DMS153 treated with DMSO at 0.1 percent for 48 hours (cell line): ENCODE data around the gene CCDC74A.
"Not testable (repeated sequence)": the region's sequence is repeated elsewhere in the genome, so short reads cannot be mapped to it uniquely, and the experiment has no call there.

Experiments
- DNase-seq: peaks from one replicate; lab custom pipeline; 2025; ENCODE audit not compliant: unreplicated experiment; lab: John Stamatoyannopoulos, UW

The CCDC74A gene

DNA sequence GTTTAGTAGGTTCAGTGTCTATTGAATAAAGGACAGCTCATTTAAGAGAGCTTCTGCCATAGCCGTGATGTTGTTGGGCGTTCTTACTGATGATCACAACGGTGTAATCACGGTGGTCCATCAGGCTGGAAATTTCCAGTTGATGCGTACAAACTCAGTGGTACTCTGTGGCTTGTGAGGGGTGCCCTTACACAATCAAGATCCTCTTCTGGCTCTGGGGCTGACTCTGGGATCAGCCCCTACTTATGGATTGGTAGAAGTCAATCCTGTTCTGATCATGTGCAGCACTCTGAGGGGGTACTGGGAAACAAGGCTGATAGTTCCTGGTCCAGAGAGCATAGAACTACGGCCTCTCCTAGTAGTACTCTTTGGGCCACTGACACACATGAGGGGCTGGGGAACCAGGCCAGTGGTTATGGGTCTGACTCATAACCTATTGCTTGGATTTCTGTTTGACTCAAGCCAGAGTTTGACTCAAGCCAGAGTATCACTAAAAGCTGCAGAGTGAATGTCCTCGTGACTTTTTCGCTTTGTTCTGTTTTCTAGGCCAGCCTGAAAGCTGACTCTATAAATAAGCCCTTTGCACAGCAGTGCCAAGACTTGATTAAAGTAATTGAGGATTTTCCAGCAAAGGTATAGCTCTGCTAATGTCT, 29.2 kb upstream of the CCDC74A start:
- DNase-seq: not testable (repeated sequence)

DNA sequence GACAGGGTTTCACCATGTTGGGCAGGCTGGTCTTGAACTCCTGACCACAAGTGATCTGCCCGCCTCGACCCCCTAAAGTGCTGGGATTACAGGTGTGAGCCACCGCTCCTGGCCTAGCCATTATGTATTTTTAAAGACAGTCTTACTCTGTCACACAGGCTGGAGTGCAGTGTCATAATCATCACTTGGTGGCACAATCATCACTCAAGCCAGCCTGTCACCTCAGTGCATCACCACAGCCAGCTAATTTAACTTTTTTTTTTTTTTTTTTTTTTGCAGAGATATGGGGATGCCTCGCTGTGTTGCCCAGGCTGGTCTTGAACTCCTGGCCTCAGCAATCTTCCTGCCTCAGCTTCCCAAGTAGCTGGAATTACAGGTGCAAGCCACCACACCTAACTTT, 24.1 kb upstream of the CCDC74A start:
- DNase-seq: not testable (repeated sequence)

DNA sequence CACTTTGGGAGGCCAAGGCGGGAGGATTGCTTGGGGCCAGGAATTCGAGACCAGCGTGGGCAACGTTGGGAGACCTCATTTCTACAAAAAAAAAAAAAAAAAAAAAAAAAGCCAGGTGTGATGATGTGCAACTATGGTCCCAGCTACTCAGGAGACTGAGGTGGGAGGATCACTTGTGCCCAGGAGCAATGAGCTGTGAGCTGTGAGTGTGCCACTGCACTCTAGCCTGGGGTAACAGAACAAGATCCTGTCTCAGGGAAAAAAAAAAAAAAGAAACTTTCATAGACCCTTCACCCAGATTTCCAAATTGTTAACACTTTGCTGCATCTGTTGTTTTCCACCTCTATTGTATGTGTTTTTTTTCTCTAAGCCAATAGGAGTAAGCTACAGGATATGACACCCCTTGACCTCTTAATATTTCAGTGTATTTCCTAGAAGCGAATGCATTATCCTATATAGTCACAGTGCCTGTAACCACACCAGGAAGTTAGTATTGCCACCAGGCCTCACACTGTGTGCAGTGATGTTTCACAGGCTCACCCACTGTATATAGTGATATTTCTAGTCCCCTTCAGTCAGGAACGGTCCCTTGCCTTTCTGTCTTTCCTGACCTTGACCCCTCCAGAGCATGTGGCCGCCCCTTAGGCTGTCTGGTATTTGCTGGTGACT, 23.5 kb upstream of the CCDC74A start:
- DNase-seq: not testable (repeated sequence)

DNA sequence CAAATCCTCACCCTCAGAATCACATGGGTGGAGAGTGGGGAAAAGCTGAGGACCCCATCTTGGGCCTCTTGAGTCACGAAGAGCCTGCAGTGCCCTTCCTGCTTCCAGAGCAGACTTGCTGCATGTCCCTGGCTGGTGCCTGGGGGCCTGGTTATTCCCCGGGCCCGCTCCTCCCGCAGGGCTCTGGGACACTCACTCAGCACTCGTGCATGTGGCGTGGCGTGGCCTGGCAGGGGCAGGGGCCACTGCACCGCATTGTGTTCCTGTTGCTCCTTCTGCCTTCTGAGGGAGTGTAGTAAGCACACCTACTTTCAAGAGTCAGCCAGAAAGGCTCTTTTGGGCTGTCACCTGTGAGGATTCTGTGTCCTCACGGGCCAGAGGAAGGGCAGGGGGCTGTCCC, 18.1 kb upstream of the CCDC74A start:
- DNase-seq: no peak

DNA sequence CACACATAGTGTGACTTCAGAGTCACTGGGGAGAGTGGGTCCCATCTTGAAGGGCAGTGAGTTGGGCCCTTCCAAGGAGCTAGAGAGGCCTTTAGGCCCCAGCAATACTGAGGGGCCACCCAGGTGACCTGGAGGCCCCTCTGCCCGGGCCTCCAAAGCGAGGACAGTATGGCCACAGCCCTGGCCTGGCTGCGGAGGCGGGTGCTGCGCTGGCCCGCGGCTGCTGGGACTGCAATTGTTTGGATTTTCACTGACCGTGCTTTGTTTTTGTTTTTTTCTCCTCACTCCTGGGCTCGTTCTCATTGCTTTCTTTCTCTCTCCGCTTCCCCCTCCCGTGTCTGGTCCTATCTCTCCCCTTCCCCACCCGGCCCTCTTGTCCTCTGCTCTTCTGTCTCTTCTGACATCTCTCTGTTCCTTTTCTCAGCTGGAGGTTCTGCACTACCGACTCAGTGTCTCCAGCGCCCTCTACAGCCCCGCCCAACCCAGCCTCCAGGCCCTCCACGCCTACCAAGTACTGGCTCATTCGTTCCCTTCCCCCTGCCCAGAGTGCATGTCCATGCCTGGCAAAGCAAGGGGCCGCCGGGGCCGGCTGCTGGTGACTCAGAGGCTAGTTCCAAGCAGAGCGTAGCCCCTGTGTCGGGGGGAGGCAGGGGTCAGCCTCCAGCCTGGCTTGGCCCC, 16.3 kb upstream of the CCDC74A start:
- not testable (repeated sequence) for DNase-seq

DNA sequence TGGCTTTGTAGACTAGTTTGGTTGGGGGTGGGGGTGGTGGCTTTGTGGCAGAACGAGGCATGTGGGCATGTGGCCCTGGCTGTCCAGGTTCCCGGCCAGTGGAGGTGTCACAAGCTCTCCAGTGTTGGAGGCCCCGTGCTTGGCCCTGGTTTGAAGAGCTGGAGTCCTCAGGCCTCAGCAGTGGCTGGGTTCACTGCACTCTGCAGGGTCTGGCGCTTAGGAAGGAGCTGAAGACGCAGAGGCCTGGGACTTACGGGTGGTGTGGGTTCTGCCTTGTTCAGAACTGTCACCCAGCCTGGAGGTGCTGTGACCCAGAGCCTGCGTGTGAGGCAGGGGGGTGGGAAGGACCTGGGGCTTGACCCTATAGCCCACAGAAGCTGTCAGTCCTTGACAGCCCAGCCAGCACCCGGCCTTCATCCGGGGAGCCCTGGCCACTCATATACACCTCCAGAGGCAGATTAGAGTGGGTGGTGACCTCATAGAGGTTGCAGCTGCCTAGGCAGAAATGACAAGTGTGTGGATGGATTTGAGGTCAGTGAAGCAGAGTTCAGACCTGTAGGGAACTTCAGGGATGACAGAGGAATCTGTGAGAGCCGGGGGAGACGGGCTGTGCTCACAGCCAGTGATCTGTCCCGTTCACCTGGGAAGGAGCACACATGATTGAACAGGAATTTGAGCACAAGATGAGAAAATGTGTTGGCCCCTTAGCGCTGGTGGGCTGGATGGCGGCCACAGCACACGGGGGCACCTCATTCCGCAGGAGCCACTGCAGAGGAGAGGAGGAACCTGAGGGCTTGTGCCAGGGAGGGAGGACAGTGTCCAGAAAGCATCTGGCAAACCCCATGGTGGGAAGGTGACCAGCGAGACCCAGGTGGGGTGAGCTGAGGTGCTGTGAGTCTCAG, 15.5 kb upstream of the CCDC74A start:
- not testable (repeated sequence) for DNase-seq

DNA sequence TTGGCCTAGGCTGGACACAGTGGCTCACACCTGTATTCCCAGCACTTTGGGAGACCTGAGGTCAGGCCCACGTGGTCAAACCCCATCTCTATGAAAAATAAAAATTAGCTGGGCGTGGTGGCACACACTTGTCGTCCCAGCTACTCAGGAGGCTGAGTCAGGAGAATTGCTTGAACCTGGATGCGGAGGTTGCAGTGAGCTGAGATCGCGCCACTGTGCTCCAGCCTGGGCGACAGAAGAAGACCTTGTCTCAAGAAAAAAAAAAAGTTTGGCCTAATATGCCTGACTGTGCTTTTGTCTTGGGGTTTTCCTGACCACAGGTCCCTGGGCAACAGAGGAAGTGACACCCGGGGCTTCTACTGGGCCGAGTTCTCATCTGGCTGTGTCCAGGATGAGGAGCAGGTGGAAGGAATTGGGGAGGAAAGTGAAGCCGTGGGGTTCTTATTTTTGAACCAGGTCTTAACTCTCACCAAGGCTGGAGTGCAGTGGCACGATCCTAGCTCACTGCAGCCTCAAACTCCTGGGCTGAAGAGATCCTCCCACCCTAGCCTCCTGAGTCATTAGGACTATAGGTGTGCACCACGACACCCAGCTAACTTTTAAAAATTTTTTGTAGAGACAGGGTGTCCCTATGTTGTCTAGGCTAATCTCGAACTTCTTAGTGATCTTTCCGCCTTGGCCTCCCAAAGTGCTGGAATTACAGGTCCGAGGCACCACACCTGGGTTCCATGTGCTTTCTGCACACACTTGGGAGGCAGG, 13.1 kb upstream of the CCDC74A start:
- not testable (repeated sequence) for DNase-seq

DNA sequence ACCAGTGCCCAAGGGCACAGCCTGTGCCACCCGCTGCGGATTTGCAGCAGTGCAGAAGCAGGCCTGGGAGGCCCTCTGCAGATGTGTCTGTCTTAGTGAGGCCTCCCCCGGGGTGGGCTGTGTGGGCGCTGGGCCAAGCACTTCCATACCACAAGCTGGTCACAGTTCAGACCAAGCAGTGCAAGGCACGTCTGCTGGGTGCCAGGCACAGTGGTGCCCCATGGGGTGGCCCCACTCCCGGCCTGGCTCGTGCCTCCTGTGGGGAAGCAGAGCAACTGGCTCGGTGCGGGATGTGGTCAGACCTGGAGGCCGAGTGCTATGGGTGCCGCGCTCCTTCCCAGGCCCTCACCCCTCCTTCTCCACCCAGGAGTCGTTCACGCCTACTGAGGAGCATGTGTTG, 12.5 kb upstream of the CCDC74A start:
- DNase-seq: not testable (repeated sequence)

DNA sequence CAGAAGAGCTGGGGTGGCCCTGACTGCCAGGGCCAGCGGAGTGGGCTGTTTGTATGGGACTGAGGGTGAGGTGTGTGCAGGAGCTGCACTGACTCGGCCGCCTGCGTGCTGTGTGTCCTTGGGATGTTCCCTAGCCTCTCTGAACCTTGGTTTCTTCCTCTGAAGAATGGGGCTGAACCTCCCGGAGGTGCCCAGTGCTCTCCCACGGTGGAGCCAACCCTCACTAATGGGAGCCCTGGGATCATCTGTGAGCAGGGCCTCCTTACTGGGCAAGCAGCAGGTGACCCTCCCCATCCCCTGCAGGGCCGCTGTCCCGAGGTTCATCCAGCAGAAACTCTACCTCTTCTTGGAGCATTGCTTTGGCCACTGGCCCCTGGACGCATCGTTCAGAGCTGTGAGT, 11.7 kb upstream of the CCDC74A start:
- DNase-seq: no peak

DNA sequence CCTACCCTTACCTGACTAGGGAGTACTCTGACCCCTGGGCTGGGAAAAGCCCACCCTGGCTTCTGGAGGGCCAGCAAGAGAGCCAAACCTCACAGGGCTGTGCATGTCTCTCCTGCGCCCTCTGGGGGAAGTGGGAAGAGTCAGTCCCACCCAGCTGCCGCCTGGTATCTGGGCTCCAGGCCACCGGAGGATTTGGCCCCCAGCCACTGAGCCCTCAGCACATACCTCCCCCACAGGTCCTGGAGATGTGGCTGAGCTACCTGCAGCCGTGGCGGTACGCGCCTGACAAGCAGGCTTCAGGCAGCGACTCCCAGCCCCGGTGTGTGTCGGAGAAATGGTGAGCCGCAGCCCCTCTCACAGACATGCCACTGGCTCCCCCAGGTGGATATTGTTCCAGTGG, 11.1 kb upstream of the CCDC74A start:
- not testable (repeated sequence) for DNase-seq

DNA sequence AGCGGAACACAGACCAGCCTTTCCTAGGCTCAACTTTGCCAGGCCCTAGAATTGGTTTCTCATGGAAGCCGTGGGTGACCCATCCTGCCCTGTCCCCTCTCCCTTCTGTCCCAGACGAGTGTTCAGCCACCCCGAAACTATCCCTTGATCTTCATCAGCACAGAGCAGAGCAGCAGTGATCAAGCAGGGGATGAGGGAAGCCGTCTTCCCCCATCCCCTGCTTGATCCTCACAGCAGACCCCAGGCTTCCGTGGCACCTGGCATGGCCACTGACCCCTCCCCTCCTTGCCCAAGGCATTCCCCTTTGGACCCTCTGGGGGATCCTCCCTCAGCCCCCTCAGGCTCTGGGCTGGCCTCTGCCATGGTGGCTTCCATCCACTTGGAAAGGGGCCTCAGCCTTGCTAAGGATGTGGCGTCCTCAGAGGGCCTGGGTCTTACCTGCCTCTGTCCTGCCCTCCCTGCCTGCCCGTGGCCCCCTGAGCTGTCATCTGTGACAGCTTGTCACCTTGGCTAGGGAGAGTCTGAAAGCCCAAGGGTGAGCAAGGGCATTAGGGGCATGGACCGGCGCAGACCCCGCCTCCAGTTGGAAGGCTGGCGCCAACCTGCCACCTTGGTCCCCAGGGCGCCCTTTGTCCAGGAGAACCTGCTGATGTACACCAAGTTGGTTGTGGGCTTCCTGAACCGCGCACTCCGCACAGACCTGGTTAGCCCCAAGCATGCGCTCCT, 10.4 kb upstream of the CCDC74A start:
- DNase-seq: no peak

DNA sequence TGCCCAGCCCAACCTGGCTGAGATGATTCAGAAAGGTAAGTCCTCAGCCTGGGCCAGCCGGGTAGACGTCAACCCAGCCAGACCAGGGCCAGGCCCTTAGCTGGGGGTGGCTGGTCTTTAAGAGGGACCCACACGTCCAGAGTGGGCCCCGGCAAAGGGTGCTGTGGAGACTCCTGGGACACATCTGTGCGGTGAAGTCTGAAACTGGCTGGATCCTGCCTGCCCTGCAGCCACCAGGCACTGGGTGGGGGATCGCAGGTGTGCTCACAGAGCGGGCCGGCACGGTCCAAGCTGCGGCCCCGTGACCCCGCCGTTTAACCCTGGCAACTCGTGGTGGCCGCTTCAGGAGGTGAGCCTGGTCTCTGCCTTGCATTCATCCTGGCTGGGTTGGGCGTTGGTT, 9.8 kb upstream of the CCDC74A start:
- DNase-seq: not testable (repeated sequence)

DNA sequence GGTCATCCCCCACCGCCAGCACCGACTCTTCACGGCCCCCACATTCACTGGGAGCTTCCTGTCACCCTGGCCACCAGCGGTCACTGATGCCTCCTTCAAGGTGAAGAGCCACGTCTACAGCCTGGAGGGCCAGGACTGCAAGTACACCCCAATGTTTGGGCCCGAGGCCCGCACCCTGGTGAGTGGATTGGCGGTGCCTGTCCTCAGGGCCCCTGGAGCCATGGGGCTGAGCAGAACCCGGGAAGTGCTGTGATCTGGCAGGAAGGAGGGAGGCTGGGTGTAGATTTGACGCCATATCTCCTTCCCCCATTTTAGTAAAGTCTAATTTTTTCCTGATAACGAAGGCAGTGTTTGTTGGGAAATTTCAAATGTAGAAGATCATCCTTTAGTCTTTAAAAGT, 9.2 kb upstream of the CCDC74A start:
- not testable (repeated sequence) for DNase-seq

DNA sequence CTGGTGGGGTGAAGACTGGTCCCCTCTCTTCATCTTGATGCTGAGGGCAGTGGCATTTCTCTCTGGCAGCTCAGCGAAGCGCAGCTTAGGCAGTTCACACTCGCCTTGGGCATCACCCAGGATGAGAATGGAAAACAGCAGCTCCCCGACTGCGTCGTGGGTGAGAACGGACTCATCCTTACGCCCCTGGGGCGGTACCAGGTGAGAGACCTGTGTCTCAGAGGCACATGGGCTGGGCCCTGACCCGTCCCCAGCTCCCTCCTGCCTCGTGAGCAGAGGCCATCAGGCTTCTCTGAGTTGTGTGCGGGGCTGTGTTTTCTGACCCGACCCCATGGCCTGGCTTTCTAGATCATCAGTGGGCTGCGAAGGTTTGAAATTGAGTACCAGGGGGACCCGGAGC, 8.2 kb upstream of the CCDC74A start:
- DNase-seq: no peak

DNA sequence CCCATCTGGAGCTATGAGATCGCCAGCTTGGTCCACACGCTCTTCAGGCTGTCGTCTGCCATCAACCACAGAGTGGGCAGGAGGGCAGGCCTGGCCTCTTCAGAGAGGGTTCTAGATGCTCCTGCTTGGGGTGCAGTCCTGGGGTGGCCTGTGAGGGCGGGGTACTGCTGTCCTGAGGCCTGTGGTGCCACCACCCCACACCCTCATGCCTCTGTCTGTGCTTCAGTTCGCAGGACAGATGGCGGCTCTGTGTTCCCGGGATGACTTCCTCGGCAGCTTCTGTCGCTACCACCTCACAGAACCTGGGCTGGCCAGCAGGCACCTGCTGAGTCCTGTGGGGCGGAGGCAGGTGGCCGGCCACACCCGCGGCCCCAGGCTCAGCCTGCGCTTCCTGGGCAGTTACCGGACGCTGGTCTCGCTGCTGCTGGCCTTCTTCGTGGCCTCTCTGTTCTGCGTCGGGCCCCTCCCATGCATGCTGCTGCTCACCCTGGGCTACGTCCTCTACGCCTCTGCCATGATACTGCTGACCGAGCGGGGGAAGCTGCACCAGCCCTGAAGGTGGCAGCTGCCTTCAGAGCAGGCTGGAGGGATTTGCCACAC, 7.7 kb upstream of the CCDC74A start:
- DNase-seq: not testable (repeated sequence)

DNA sequence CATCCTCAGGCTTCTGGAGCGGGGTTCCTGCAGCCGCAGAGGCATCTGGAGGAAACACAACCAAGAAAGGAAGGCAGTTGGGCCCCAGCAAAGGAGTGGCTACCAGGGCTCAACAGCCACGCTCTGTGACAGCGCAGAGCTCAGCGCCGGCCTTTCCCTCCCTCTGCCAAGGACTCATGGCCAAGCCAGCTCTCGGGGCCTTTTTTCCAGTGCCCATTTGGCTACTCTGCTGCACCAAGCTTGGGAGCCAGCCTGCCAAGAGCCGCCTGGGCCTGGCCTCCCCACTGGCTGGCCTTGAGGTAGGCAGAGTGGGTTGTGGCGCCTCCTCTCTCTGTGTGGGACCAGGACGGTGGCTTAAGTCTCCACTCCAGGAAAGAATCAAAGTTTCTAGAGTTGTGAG, 7.2 kb upstream of the CCDC74A start:
- DNase-seq: no peak

DNA sequence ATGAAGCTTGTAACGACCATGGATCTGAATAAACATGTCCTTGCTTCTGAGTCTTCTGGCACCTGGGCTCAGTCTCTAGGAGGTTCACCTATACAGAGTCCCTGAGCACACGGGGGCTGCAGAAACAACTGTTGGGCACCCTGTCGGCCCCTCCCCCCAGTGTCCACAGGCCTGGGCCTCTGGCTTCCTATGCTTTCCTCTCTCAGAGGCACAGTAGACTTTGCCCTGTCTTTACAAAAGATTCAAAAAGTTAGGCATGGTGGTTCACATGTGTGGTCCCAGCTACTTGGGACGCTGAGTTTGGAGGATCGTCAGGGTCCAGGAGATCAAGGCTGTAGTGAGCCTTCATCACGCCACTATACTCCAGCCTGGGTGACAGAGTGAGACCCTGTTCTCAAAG, 6.2 kb upstream of the CCDC74A start:
- not testable (repeated sequence) for DNase-seq

DNA sequence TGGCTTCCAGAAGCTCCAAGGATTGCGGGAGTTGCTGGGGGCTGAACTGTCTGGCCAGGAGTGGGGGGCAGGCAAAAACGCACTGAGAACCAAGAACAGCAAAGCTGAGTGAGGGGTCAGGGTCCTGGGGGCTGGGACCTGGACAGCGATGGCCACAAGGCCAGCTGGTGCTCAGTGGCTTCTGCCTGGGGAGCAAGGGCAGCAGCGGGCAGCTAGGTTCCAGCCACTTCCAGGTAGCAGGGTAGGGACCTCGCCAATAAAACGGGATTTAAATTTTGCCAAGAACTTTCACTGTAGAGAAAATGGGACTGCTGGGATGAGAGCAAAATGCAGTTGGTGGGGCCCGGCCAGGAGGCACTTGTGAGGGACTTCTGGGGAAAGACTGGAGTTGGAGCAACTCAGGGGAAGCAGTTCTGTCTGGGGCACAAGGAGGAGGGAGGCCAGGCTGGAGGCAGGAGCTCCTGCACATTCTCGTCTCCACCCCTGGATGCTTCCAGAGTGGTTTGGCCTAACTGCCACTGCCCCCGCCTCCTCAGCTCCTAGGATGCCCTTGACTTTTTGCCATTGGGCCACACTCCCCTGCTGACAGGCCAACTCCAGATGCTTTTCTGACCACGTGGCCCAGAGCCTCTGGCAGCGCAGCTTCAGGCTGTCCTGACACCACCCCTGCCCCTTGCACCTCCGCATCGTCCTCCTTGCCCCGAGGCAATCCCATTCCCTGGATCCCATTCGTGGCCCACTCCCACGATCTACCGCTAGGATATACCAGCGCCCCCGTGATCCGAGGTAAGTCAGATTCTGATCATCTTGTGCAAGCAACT, 5.5 kb upstream of the CCDC74A start:
- DNase-seq: no peak

DNA sequence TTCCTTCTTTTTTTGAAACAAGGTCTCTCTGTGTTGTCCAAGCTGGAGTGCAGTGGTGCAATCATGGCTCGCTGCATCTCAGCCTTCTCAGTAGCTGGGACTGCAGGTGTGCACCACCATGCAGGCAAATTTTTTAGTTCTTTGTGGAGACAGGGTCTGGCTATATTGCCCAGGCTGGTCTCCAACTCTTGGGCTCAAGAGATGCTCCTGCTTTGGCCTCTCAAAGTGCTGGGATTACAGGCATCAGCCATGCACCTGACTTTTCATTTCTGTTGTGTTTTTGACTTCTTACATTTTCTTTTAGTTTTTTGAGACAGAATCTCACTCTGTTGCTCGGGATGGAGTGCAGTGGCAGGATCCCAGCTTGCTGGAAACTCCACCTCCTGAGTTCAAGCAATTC, 2.4 kb upstream of the CCDC74A start:
- not testable (repeated sequence) for DNase-seq
